ENCODE measurements around the gene PALMD.

The PALMD gene

GRCh38 chr1:99673315-99673714, 27.4 kb downstream of the PALMD start:
- no peak overlapping the region for H3K4me3 ChIP-seq (ENCODE audit: low read length)
- DNase-seq (ENCODE audit: low read depth) = no peak
- TF ChIP-seq, protein P1, sequence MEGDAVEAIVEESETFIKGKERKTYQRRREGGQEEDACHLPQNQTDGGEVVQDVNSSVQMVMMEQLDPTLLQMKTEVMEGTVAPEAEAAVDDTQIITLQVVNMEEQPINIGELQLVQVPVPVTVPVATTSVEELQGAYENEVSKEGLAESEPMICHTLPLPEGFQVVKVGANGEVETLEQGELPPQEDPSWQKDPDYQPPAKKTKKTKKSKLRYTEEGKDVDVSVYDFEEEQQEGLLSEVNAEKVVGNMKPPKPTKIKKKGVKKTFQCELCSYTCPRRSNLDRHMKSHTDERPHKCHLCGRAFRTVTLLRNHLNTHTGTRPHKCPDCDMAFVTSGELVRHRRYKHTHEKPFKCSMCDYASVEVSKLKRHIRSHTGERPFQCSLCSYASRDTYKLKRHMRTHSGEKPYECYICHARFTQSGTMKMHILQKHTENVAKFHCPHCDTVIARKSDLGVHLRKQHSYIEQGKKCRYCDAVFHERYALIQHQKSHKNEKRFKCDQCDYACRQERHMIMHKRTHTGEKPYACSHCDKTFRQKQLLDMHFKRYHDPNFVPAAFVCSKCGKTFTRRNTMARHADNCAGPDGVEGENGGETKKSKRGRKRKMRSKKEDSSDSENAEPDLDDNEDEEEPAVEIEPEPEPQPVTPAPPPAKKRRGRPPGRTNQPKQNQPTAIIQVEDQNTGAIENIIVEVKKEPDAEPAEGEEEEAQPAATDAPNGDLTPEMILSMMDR (IDR thresholded peaks at IDR 0.05; ENCODE audit: insufficient read depth, low read depth, low read length, missing control alignments) = no peak

- TF ChIP-seq, protein P1 (IDR thresholded peaks at IDR 0.05; ENCODE audit: insufficient read depth, low read depth, low read length, missing control alignments) = no peak
- H3K4me3 ChIP-seq (ENCODE audit: low read length) = no peak overlapping the region
- peak; percentile 59 for DNase-seq (ENCODE audit: low read depth)
Observed at GRCh38 chr1:99674115-99675064, 28.5 kb downstream of the PALMD start.

- TF ChIP-seq, protein P1 (IDR thresholded peaks at IDR 0.05; ENCODE audit: insufficient read depth, low read depth, low read length, missing control alignments) = no peak
- H3K4me3 ChIP-seq (ENCODE audit: low read length) = no peak overlapping the region
- DNase-seq (ENCODE audit: low read depth) = no peak
Observed at GRCh38 chr1:99675292-99675691, 29.4 kb downstream of the PALMD start.

DNA sequence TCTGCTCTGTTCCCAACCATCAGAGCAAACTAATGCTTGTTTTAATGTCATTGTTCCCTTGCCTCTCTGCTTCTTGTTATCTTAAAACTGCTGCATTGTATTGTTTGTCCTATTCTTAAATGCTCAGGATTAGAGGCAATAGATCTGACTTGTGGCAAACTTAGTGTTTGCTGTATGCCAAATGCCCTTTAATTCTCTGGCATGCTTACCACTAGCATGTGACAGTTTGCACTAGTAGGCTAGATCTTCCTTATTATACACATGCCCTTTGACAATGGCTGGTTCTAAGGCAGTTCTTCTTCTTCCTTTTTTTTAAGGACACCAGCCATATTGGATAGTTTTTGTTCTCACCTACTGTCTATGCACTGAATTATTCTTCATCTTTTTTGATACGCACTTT, 30.1 kb downstream of the PALMD start:
- H3K4me3 ChIP-seq (ENCODE audit: low read length) = no peak overlapping the region
- TF ChIP-seq, protein P1 (IDR thresholded peaks at IDR 0.05; ENCODE audit: insufficient read depth, low read depth, low read length, missing control alignments) = no peak
- DNase-seq (ENCODE audit: low read depth) = no peak

DNA sequence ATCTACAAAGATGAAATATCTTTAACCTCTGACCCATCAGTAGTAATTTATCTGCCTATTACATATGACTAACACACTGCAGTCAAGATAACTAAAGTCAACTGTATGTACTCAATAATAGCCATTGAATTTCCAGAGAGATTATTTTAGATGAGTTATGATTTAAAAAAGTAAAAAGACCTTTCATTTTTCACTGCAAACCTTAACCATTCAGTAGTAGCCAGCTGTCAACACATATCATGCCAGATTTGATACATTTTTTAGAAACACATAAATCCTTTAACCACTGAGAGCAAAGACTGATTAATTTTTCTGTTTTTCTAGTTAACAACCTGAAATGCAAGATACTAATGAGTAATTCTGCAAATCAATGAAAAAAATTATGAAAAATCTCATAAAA, 31.0 kb downstream of the PALMD start:
- no peak overlapping the region for H3K4me3 ChIP-seq (ENCODE audit: low read length)
- DNase-seq (ENCODE audit: low read depth) = no peak
- TF ChIP-seq, protein P1 (IDR thresholded peaks at IDR 0.05; ENCODE audit: insufficient read depth, low read depth, low read length, missing control alignments) = no peak

DNA sequence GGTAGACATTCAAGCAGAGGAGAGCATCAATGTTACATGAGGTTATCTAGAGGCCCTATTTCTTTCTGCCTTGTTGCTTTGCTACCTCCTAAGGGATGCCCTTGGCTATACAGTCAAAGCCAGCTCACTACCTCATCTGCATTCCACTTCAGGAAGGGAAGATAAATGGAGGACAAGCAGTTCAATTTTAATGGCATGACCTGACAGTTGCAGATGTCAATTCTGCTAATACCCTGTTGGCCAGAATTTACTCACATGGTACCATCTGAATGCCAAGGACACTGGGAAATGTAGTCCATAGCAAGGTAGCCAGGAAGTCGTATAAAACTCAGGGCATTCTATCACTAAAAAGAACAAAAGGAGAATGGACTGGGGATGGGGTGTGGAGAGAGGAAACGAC, 31.5 kb downstream of the PALMD start:
- no peak for DNase-seq (ENCODE audit: low read depth)
- no peak overlapping the region for H3K4me3 ChIP-seq (ENCODE audit: low read length)
- TF ChIP-seq, protein P1 (IDR thresholded peaks at IDR 0.05; ENCODE audit: insufficient read depth, low read depth, low read length, missing control alignments) = no peak
